Measurements from ENCODE around the gene CNTLN. TPM values are rescaled to one million over a fixed set of nuclear protein-coding genes. Genes with fewer than 3 reads are reported as not detected.
"Not testable (repeated sequence)": the region's sequence is repeated elsewhere in the genome, so short reads cannot be mapped to it uniquely, and the experiment has no call there.

Gene CNTLN
- total RNA-seq, 1 experiment from 2014 or later, result 5.8 TPM

DNA sequence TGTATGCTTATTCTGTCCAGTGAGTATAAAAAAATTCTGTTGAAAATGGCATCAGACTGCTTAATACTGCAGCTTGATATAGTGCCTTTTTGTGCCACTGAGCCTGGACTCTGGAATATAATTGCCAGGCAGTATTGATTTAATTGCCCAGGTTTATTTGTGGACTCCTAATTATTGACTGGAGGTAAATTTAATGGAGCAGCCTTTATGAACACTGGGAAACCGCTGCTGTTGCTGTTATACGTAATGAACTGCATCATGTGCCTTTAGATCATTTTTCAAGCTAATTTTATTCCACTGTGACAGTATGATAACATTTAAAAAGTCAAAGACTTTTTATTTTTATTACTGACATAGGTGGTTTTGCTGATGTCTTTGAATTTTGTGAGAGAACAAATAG lies 353.8 kb downstream of the CNTLN start:
- DNase-seq (ENCODE audit: low read depth), result no peak

- DNase-seq (ENCODE audit: low read depth), result no peak
These were observed 355.3 kb downstream of the CNTLN start for GRCh38 chr9:17490110-17490509.

DNA sequence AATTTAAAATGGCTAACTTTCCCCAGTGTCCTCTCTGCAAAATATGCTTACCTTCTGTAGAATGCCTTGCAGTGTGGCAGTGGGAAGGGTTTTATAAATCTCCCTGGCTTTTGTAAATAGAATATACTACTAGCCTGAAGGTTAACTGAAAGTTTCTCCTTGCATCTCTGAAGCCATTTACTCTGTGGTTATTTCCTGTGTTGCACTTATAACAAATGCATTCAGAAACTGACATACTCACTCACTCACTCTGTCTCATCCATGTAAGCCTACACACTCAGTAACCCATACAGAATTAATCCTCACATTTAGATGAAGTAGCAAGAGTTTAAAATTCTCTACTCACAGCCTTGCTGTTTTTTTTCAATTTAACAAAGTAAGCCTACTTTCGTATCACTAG lies 356.9 kb downstream of the CNTLN start:
- DNase-seq (ENCODE audit: low read depth), result no peak

DNA sequence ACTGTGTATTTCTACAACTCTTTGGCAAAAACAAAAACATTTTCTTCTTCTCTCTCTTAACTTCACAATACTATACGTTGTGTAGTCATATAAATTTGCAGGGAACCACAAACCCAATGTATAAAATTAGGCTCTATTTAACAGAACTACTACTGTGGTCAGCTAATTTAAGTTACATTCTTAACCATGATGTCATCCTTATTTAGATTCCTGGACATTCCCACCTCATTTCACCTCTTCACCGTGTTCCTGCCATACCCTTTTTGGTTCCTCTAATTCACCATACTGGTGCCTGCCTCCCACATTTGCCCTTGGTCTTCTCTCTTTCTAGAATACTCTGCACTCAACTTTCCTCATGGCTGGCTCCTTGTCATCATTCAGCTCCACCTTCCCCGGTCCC lies 368.4 kb downstream of the CNTLN start:
- DNase-seq (ENCODE audit: low read depth), result no peak

DNA sequence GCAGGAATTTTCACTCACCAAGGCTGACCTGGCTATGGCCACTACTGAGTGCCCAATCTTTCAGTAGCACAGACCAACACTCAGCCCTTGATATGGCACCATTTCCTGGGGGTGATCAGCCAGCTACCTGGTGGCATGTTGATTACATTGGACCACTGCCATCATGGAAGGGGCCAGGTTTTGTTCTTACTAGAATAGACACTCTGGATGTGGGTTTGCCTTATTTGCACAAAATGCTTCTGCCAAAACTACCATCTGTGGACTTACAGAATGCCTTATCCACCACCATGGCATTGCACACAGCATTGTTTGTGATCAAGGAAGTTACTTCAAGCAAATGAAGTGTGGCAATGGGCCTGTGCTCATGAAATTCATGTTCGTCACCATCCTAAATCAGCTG lies 374.3 kb downstream of the CNTLN start:
- DNase-seq (ENCODE audit: low read depth), result no peak

DNA sequence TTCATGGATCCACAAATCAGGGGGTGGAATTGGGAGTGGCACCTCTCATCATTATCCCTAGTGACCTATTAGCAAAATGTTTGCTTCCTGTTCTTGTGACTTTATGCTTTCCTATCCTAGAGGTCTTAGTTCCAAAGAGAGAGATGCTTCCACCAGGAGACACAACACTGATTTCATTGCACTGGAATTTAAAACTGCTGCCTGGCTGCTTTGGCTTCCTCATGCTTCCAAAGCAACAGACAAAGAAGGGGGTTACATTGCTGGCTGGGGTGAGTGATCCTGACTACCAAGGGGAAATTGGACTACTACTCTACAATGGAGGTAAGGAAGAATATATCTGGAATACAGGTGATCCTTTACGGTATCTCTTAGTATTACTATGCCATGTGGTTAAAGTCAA lies 374.9 kb downstream of the CNTLN start:
- DNase-seq (ENCODE audit: low read depth), result no peak

DNA sequence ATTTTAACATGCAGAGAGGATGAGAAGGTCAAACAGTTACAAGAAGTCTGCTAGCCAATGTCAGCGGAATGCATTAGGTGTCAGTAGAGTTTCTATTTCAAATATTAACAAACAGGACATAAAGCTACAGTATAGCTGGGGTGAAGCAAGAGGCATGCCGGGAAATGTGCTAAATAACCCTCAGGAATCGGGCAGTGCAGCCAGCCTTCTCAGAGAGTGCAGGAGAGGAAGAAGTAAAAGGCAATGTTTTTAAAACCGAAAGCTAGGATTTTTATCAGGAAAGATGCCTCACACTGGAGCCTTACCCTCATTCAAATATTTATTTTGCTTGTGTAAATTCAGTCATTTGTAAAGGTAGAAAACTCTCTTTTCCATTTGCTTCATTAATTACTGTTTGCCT lies 384.9 kb downstream of the CNTLN start:
- no peak for DNase-seq (ENCODE audit: low read depth)

DNA sequence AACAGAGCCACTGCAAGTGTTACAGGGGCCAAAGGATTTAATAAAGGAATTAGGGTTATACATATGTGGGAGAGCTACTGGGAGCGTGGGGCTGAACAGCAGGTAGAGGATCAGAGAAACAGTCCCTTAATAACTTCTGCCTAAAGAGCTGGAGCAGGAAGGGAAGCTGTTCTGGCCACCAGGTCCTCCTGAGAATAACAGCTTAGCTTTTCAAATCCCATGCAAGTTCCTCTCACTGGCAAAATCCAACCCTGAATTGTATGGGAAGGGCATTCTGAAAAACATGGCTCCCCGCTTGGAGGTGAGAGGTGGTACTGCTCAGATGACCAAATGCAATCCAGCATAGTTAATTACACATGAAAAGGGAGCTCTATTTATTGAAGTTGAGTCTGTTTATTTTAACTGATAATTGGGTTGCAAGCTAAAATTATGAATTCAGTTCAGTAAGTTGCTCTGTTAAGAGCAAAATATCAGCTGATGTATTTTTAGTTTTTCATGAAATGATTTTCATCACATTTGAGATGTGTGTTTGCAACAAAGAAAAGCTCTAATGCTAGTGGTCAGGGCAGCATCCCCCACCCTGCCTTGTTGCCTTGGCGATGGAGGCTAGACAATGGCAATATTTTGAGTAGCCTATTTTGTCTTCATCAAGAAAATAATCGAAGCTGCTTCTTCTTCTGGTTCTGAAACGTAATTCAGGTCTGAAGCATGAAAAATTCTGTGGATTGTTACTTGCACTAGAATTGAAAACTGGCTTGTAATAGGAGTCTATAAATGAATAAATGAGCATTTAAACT lies 385.6 kb downstream of the CNTLN start:
- no peak for DNase-seq (ENCODE audit: low read depth)

- DNase-seq (ENCODE audit: low read depth), result no peak
These were observed 386.4 kb downstream of the CNTLN start for GRCh38 chr9:17521100-17521855.

- not testable (repeated sequence) for DNase-seq (ENCODE audit: low read depth)
These were observed 391.9 kb downstream of the CNTLN start for GRCh38 chr9:17526726-17527125.

- DNase-seq (ENCODE audit: low read depth), result no peak
These were observed 394.0 kb downstream of the CNTLN start for GRCh38 chr9:17528859-17529258.

GRCh38 chr9:17531642-17532254 lies 396.9 kb downstream of the CNTLN start:
- DNase-seq (ENCODE audit: low read depth), result peak; percentile 44

DNA sequence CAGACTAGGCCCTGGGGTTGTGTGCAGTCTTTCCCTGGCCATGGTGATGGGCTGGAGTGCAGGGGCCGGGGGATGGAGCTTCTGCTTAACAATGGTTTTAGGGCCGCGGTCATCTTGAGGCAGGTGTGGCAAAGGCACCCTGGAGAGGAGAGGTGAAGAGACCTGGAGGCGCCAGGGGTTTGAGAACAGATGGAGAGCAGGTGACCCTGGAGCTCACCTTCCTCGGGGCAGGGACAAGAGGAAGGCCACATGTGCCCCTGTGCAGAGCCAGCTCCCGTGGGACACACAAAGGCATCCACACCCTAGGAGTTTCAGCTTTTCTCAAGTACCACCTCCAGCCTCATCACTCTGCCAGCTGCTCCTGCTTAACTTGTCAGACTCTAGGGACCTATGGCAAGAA lies 397.6 kb downstream of the CNTLN start:
- DNase-seq (ENCODE audit: low read depth), result no peak

DNA sequence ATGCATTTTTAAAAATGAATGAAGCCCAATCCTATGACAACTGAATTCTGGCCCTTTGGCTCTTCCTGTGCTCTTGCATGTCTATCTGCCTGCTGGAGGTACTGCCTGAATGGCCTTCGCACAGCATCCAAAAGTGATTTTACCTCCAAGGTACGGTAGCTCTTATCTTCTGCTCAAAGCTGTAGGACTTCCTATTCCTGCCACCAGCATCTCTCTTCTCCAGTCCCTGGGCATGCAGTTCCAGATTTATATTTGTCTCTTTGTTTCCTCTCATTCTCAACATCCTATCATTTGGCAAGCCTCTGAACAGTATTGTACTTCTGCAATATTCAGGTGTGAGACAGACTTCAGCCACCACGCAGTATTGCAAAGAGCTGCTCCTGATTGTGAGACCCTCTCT lies 400.3 kb downstream of the CNTLN start:
- no peak for DNase-seq (ENCODE audit: low read depth)

GRCh38 chr9:17536027-17536426 lies 401.2 kb downstream of the CNTLN start:
- DNase-seq (ENCODE audit: low read depth), result no peak

DNA sequence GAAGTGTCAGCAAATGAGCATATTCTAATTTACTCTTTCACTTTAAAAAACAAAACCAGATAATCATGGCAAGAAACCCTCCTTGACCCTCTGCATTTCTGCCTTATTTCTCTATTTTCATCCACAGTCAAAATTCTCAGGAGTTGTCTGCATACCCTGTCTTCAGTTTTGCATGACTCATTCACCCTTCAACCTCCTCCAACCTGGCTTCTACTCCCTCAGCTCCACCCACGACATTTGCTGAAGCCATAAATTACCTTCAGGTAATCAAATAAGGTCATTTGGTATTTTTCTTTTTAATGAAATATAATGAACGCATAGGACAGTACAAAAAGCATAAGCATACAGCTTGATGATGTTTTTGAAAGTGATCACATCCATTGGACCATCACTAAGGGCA lies 416.2 kb downstream of the CNTLN start:
- no peak for DNase-seq (ENCODE audit: low read depth)

Small RNA genes lying within 50 kb of the gene (small RNA-seq; reads per million reads assigned to genes)
- gene RPS29P33, result not detected

Data from HT1080 (cell line).